Stimulated activated CD8-positive, alpha-beta memory T cell treated with anti-CD3 and anti-CD28 coated beads, Interleukin-7, amount 100 ng/mL, for 48 hours (primary cell): ENCODE results near the gene PHYKPL.

ENCODE experiments used
- DNase-seq, 2 donors: peaks; one replicate each; pipeline ENCODE4 v3.0.0-alpha.2; 2020; ENCODE audit warnings: low read depth in 1 of 2; ENCODE audit errors: extremely low read depth in 1 of 2

Gene PHYKPL

GRCh38 chr5:178224403-178224802 lies 8.2 kb downstream of the PHYKPL start:
- DNase-seq, result no peak

GRCh38 chr5:178223828-178224335 lies 8.7 kb downstream of the PHYKPL start:
- no peak for DNase-seq

- no peak for DNase-seq
Observed at GRCh38 chr5:178223196-178223773, 9.3 kb downstream of the PHYKPL start.

- DNase-seq, result no peak
Observed at GRCh38 chr5:178222292-178222691, 10.3 kb downstream of the PHYKPL start.

- no peak for DNase-seq
Observed at GRCh38 chr5:178221853-178222252, 10.7 kb downstream of the PHYKPL start.

GRCh38 chr5:178221282-178221681 lies 11.3 kb downstream of the PHYKPL start:
- no peak for DNase-seq

- DNase-seq, result no peak
Observed at GRCh38 chr5:178218827-178219226, 13.8 kb downstream of the PHYKPL start.

GRCh38 chr5:178218237-178218776 lies 14.3 kb downstream of the PHYKPL start:
- no peak for DNase-seq

- DNase-seq, result no peak
Observed at GRCh38 chr5:178216779-178217178, 15.8 kb downstream of the PHYKPL start.

- DNase-seq, result no peak
Observed at GRCh38 chr5:178216088-178216534, 16.5 kb downstream of the PHYKPL start.

- no peak for DNase-seq
Observed at GRCh38 chr5:178215280-178216002, 17.2 kb downstream of the PHYKPL start.

GRCh38 chr5:178214160-178214803 lies 18.3 kb downstream of the PHYKPL start:
- no peak for DNase-seq

- no peak for DNase-seq
Observed at GRCh38 chr5:178213748-178214151, 18.9 kb downstream of the PHYKPL start.

- DNase-seq, result no peak
Observed at GRCh38 chr5:178213003-178213461, 19.6 kb downstream of the PHYKPL start.

- no peak for DNase-seq
Observed at GRCh38 chr5:178212241-178213002, 20.2 kb downstream of the PHYKPL start.

- DNase-seq, result no peak
Observed at GRCh38 chr5:178211095-178212048, 21.2 kb downstream of the PHYKPL start.

GRCh38 chr5:178210686-178211085 lies 21.9 kb downstream of the PHYKPL start:
- no peak for DNase-seq

- DNase-seq, result no peak
Observed at GRCh38 chr5:178210073-178210535, 22.5 kb downstream of the PHYKPL start.

- no peak for DNase-seq
Observed at GRCh38 chr5:178209334-178210072, 23.1 kb downstream of the PHYKPL start.
